Measurements from ENCODE around the gene WDTC1.

- TF ChIP-seq CTCF (IDR thresholded peaks at IDR 0.05) (peak; percentile 56 to 82 (median 64)), EP300 (IDR thresholded peaks at IDR 0.05) (no peak)
Measured at GRCh38 chr1:27296773-27297291, 62.4 kb downstream of the WDTC1 start.

Measured in gastroesophageal sphincter (tissue), 3 donors.